ENCODE results near the gene NAALADL2.
"Not testable (repeated sequence)": the region's sequence is repeated elsewhere in the genome, so short reads cannot be mapped to it uniquely, and the experiment has no call there.

Gene NAALADL2

DNA sequence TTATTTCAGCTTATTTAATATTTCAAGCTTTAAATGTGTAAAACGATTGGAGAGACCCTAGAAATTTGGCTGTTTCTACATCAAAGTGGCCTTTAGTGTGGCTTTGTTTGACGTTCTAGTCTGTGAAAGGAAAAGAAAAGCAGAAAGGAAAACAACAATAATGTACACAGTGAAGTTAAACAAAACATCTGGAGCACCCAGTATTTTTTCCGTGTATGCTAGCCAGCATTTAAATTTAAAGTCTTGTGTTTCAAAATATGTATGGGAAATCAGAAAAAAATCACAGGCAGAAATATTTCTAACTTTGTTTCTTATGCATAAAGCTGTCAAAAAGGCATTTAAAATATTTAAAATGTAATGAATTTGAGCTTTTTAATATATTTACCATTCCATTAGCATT lies 218.1 kb downstream of the NAALADL2 start:
- DNase-seq: no peak

DNA sequence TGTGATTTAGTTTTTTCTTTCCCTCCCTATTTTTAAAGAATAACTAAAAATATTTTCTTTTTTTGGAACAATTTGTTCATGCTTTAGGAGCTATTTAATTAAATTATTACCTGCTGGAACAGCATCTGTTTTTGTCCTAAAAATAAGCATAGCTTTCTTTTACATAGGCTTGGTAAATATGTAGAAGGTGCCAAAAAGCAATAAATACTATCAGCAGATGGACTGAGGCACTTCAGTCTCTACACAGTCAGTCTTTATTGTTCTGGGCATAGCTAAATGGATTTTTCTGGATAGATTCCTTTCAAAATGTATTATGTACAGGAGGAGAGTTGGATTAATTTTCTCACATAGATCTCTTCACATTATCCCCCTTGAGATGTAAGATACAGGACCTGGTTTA lies 223.5 kb downstream of the NAALADL2 start:
- DNase-seq: no peak

DNA sequence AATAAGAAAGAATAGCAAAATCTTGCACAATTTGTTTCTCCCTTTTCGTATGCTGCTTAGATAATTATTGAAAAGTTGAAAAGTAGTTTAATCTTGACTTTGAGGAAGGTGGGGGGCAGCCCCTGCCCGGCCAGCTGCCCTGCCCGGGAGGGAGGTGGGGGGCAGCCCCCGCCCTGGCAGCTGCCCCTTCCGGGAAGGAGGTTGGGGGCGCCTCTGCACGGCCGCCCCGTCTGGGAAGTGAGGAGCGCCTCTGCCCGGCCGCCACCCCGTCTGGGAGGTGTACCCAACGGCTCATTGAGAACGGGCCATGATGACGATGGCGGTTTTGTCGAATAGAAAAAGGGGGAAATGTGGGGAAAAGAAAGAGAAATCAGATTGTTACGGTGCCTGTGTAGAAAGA lies 228.0 kb downstream of the NAALADL2 start:
- DNase-seq: not testable (repeated sequence)

DNA sequence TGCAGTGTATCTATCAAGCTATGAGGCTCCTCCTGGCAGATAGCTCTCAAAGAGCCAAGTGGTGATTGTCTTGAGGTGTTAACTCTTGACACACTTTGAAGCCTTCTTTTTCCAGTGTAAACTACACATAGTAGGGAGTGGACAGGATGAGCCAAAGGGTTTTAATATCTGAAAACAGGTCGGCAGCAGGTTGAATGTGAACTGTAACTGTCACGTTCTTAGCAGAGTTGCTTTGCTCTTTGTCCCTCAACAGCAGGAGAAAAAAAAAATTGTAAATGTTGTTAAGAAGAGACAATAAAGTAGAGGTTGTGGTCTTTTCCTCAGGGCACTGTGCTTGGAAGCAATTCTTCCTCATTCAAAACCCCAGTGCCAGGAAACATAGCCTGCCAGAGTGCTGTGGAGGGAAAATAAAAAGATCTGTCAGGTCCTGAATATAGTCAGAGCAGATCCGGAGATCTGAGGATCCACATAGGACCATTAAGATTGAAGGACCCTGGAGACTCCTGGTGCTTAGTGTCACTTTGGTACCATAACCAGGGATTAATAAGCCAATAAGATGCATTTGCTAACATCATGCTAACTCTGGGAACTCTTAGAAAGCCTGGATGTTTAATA lies 229.7 kb downstream of the NAALADL2 start:
- DNase-seq: no peak

DNA sequence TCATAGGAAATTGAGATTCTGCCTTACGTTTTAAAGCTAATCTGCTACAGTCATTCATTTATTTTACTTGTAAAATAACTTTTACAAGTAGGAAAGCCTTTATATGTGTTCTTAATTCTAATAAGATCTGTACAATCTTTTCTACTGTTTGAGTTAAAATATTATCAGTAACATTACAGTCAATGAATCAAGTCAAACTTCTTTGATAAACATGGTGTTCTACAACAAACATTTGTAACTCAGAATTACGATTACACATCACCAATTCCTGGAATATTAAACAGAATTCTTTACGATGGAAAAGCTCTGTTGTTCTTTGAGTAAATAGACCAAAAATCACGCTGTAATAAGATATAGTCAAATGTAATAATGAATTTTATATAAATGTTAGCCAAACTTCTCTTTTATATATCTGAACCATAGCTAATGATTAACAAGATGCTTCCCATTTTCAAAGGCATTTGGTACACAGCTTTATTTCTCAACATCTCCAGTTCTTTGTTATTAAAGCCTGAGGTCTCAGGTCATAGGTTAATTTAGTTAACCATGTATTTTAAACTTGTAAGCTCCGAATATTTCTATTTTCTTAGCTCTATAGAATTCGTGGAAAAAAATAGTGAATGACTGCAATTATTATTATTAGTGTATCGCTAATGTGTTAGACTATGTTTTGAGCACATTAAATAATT lies 232.4 kb downstream of the NAALADL2 start:
- DNase-seq: no peak

DNA sequence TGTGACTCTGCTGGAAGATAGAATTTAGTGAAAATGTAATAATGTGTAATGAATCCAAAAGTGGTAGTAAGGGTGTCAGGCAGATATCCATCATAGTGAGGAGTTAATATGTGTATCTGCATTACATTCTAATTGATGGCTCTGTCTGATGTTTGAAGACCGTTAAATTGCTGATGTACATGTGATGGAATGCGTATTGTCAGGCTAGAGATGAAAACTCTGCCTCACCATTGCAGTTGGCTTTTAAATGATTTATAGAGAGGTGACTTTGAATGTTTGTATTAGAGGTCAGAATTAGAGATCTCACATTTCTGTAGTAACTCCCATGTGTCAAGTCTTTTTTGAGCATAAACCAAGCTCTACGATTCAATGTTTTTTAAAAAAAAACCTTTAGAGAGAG lies 234.6 kb downstream of the NAALADL2 start:
- DNase-seq: no peak

DNA sequence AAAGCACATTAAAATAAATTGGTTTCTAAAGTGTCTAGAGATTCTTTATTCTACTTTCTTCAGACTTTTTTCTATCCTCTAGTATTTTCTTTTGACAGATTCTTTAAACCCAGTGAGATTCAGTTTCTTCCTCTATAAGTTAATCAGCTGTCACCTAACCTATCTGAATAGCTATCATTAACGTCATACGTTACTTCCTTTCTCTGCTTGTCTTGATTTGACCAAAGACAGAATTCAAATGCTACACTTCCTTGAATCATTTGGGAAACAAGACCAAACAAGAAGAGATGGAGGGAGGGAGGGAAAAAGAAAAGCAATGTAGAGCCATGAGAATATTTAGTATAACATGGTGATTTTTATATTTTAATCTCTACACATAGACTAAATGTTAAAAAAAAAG lies 235.2 kb downstream of the NAALADL2 start:
- DNase-seq: no peak

DNA sequence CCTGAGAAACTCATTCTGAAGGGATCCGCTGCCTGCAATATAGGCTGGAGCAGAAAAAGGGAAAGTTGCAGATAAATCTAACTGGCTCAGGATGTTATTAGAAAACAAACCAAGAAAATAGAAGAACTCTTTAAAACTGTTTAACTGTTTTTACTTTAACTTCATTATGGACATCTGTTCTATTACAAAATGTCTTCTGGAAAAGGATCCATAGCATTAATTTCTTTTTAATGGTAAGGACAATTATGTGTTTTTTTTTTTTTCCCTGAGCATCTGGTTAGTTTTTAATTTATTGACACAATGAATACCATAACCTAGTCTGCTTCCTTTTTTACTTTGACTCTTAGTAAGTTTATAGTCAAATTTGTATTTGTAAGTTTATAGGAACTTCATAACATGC lies 239.5 kb downstream of the NAALADL2 start:
- DNase-seq: no peak

DNA sequence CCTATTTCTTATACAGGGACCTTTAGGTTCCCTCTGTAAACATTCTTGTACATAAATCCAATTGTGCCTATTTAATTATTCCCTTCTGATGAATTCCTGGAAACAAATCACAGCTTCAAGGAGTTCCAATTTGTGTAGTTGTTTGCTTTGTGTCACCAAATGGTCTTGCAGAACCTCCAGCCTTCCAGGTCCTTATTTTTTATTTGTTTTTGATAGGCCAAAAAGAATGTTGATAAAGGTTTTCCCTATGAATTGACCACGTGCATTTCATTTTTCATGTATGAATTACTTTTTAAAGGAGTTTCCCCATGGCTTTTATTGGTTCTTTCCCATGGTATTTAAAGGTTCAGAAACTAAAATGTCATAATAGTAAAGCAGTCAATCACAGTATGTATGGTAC lies 243.0 kb downstream of the NAALADL2 start:
- no peak for DNase-seq

DNA sequence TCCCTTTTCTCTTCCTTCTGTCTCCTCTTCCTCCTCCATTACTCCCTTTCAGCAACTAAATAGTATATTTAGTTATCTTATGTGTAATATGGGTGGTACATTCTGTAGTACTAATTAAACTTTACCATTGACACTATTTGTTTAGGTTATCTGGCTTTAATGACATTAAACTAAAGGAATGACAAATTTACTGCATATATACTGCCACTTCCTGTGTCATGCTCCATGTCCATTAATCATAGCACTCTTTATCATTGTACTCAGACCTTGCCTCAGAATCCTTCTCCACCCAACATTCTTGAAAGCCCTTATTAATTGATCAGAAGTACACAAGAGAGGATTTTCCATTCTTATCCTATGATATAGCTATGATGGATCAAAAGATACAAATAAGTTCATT lies 244.2 kb downstream of the NAALADL2 start:
- DNase-seq: no peak

DNA sequence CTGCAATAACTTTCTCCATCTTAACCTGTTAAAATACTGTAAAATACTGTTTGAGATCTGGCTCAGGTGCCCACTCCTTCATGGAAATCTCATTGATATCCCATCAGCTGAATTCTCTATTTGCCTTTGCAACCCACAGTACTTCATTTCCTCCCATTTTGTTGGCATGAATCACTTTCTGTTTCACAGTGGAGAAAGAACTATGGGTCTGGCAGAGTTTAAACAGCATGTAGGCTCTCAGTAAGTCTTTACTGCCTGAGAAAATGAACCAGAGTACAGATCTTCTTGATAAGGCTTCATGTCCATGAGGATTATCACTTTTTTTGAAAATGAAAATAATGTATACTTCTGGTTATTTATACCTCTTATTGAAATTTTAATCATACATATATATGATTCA lies 245.9 kb downstream of the NAALADL2 start:
- no peak for DNase-seq

DNA sequence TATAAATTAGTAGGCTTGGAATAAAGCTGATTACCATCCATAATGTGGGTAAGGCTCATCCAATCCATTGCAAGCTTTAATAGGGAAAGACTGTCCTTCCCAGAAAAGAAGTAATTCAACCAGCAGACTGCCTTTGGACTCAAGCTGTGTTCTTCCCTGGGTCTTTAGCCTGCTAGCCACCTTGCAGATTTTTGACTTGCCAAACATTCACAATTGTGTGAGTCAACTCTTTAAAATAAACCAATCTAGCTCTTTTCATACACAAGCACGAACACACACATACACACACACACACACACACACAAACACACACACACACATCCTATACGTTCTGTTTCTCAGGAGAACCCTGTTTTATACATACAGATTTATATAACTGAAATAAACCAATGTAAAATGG lies 248.1 kb downstream of the NAALADL2 start:
- DNase-seq: no peak

DNA sequence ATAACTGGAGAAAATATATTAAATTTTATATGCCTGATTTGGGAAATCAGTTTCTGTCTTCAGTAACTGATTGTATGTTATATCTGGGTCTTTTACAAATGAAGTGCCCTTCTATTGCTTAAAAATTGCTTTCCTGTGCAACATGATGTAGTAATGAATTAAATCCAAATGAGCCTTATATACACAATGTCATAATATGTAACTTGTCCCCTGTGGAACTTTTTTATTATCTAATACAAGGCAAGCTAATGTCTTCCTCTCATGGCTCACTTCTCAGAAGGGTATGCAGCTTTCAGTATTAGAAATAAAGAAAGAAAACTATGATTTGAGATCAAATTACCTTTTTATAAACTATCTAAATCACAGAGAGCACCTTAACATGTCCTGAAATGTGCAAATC lies 248.9 kb downstream of the NAALADL2 start:
- DNase-seq: no peak

DNA sequence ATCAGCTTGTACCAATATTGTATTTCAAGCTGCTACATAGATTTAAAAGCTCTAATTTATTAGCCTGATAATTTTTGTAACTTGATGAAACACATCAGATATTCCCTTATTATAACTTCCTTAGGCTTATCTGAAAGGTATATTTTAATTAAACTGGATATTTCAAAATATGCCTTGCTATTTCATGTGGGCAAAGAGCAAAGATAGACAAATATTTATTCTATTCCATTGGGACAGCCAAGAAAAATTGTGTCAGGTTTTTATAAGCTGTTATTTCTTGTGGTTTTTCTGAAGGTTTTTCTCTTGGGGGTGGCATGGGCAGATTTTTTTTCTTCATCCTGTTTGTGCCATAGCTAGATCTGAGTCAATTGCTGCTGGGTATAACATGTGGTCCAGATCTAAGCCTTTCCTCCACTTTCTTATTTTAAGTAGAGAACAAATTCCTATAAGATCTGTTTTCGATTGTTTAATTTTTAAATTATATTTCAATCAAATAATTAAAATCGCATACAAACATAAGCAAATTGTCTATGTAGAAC lies 249.5 kb downstream of the NAALADL2 start:
- DNase-seq: no peak

DNA sequence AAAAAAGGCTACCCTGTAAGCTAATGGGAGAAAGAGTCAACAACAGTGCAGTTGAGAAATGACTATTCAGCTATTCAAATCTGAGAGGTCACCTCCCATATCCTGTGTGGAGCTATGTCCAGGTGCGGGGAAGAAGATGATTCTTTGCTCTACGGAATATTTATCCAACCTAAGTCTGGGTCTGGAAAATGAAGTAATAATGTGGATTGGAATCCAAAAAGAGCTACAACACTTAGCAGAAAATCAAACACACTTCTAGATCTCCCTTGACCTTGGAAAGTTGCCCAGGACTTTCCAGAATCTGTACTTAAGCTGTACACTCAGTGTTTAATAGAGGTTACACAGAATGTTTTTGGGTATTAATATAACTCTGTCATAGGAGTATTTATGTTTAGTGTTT lies 251.9 kb downstream of the NAALADL2 start:
- no peak for DNase-seq

DNA sequence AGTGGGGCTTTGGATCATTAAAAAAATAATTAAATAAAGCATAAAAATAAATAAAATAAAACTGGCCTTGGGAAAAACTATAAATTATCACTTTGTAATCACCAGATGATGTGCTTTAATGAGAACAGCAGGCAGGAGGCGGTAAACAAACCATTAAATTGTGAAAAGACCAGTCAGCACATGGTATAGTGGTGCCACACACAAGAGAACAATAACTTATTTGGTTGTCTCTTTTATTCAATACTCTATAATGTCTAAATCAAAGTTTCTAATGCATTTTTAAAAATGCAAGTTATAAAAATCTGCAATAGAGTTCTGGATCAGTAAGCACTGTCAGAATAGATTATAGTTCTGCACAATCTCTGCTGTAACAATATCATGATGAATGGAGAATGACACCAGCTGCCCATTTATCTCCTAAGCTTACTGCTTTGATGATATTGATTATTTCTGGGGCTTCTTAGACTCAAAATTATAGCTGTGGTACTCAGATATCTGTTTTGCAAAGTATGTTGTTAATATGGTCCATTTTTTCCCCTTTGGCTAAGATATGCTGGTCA lies 259.3 kb downstream of the NAALADL2 start:
- DNase-seq: no peak

DNA sequence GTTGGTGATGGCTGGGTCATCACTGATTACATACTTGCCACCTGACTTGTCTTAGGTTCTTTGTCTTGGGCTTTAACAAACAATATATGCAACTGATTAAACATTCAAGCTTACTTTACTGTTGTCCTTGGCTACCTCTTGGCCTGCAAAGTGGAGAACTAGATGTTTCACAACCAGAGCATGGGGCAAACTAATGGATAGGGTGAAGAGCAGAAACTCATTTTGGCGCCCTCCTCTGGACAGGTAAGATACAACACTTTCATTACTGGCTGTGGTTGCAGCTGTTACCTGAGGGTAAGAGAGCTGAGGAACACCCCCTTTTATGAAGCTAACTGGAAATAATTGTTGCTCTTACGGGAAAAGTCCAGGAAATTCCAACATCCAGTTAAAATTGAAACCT lies 262.1 kb downstream of the NAALADL2 start:
- DNase-seq: no peak

DNA sequence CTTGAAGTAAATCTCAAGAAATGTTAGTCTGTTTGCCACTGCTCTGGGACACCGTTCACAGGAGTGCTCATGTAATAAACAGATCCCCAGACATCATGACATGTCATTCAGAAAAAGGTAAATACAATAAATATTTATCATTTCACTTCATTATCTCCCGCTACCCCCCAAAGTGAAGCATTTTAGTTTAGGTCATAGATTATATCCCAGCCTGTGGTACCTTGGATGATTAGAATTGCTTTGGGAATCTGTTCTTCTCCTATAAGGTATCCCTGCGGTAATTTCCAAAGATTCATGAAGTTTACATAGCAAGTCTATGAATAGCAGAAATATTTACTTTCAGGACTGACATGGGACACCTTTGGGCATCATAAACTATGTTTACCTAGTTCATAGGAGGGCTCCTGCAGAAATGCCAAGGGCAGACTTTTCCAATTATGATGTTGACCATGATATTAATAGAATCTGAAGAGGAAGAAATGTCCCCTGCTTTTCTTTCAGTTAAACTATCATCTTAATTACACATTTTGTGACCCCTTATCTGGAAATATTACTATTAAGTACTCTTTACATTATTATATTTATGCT lies 268.0 kb downstream of the NAALADL2 start:
- no peak for DNase-seq

DNA sequence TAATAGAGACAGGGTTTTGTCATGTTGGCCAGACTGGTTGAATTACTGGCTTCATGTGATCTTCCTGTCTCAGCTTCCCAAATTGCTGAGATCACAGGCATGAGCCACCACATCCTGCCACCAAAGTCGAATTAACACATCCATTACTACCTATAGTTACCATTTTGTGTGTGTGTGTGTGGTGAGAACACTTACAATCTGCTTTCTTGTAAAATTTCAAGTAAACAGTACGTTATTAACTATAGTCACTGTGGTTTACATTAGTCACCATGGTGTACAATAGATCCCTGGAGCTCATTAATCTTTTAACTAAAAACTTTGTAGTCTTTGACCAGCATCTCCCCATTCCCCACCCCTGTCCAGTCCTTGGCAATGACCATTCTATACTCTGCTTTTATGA lies 270.0 kb downstream of the NAALADL2 start:
- no peak for DNase-seq

DNA sequence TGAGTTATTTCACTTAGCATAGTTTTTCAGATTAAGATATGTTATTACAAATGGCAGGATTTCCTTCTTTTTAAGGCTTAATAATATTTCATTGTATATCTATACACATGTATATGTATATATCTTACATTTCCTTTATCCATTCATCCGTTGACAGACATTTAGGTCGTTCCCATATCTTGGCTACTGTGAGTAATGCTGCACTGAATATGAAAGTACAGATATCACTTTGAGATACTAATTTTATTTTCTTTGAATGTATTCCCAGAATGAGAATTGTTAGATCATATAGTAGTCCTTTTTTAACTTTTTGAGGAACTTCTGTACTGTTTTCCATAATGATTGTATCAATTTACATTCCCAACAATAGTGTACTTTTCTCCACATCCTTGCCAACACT lies 270.4 kb downstream of the NAALADL2 start:
- DNase-seq: no peak

DNA sequence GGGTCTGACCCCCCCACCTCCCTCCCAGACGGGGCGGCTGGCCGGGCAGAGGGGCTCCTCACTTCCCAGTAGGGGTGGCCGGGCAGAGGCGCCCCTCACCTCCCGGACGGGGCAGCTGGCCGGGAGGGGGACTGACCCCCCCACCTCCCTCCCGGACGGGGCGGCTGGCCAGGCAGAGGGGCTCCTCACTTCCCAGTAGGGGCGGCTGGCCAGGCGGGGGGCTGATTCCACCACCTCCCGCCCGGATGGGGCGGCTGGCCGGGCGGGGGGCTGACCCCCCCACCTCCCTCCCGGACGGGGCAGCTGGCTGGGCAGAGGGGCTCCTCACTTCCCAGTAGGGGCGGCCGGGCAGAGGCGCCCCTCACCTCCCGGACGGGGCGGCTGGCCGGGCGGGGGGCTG lies 272.7 kb downstream of the NAALADL2 start:
- DNase-seq: not testable (repeated sequence)

DNA sequence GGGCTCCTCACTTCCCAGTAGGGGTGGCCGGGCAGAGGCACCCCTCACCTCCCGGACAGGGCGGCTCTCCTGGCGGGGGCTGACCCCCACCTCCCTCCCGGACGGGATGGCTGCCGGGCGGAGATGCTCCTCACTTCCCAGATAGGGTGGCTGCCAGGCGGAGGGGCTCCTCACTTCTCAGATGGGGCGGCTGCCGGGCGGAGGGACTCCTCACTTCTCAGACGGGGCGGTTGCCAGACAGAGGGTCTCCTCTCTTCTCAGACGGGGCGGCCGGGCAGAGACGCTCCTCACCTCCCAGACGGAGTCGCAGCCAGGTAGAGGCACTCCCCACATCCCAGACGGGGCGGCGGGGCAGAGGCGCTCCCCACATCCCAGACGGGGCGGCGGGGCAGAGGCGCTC lies 273.6 kb downstream of the NAALADL2 start:
- not testable (repeated sequence) for DNase-seq

DNA sequence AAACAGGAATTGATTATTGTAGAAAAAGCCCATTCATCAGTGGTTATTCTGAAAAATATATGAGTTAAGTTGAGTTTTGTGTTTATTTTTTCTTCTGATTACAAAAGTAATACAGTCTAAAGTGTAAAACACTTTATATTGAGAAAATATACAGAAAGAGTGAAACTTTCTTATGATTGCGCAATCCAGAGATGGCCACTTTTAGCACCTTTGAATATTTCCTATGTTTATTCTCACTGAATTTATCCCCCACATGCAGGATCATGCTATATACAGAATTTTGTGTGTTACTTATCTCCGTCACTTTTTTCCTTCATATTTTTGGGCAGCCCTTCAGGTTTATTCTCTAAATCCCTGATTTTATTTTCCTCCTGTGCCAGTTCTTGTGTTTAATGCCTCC lies 285.2 kb downstream of the NAALADL2 start:
- no peak for DNase-seq

DNA sequence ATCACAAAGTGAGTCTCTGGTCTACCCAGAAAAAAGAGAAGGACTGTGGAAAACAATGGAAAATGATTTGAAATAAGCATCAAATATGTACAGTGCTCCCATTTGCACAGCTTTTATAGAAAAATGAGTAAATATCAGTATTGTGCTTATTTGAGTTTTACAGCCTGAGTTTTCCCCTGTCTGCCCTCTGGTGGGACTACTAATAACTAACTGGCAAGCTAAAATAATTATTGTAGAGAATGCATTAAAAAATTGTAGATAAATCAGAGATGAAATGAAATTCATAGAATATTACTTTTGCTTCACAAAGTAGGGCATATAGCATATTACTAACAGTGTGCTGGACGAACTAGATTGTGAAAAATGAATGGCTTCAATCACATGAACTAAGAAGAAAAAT lies 287.1 kb downstream of the NAALADL2 start:
- DNase-seq: no peak
